H1 (cell line): ENCODE results near the gene DDX41. TPM values are rescaled to one million over a fixed set of nuclear protein-coding genes. Genes with fewer than 3 reads are reported as not detected.

Experiments
- CTCF ChIA-PET: fragments of 300-600 bp; sonication (Branson Sonifier 250); formaldehyde crosslinking; loops from one replicate; lab custom pipeline; 2021; ENCODE audit not compliant: partially characterized antibody; lab: Charles Lee
- POLR2A ChIA-PET: fragments of 300-600 bp; sonication (Branson Sonifier 250); formaldehyde crosslinking; loops from one replicate; lab custom pipeline; 2021; ENCODE audit warnings: inconsistent platforms; ENCODE audit not compliant: partially characterized antibody; lab: Charles Lee
- DNase-seq, 2 experiments: peaks; one replicate each; pipeline versions ENCODE4 v3.0.0 to v3.0.0-alpha.2; 2010 to 2022; ENCODE audit warnings: low spot score in 2 of 2, low read depth in 1 of 2, mixed read lengths in 1 of 2
- FAIRE-seq: peaks from 2 replicates; lab custom pipeline; 2011; peaks lifted over from hg19 to GRCh38; lab: Jason Lieb, UNC
- H2AFZ ChIP-seq: 2 replicates; pipeline ENCODE4 v1.8.1; 2012; ENCODE audit warnings: low read length, inconsistent platforms
- H2AK5ac ChIP-seq: 2 replicates; pipeline ENCODE4 v1.6.1; 2013; ENCODE audit warnings: low read depth, low read length
- H2BK120ac ChIP-seq: replicated peaks from 2 replicates; pipeline ENCODE3; 2013; ENCODE audit warnings: low read depth, low read length, inconsistent platforms
- H2BK12ac ChIP-seq: 2 replicates; pipeline ENCODE4 v1.6.1; 2013; ENCODE audit warnings: low read depth, low read length
- H2BK15ac ChIP-seq: 2 replicates; pipeline ENCODE4 v1.6.1; 2013; ENCODE audit warnings: low read length
- H2BK20ac ChIP-seq: 2 replicates; pipeline ENCODE4 v1.6.1; 2013; ENCODE audit warnings: low read length
- H2BK5ac ChIP-seq: 2 replicates; pipeline ENCODE4 v1.6.1; 2013; ENCODE audit warnings: low read depth, low read length
- H3K14ac ChIP-seq: 2 replicates; pipeline ENCODE4 v1.6.1; 2013; ENCODE audit warnings: inconsistent platforms; ENCODE audit not compliant: insufficient read length
- H3K18ac ChIP-seq: 2 replicates; pipeline ENCODE4 v1.6.1; 2013; ENCODE audit warnings: low read length; ENCODE audit errors: extremely low read depth
- H3K23ac ChIP-seq: 2 replicates; pipeline ENCODE4 v1.6.1; 2013; ENCODE audit warnings: inconsistent platforms; ENCODE audit not compliant: insufficient read length
- H3K23me2 ChIP-seq: 2 replicates; pipeline ENCODE4 v1.6.1; 2013; ENCODE audit warnings: low read depth, low read length
- H3K27ac ChIP-seq: 2 replicates; pipeline ENCODE4 v1.6.1; 2011; ENCODE audit warnings: low read depth, low read length, inconsistent platforms
- H3K27me3 ChIP-seq, 4 experiments: replicated peaks in 1 of 4; 1 replicate in 1 of 4; 2 replicates in 3 of 4; pipeline versions ENCODE4 v1.6.1 to v1.8.1; 2011 to 2013; ENCODE audit warnings: low read length in 3 of 4, mild to moderate bottlenecking in 3 of 4, inconsistent platforms in 2 of 4, mixed read lengths in 2 of 4, moderate library complexity in 1 of 4; ENCODE audit not compliant: control insufficient read depth in 3 of 4, insufficient read depth in 3 of 4; ENCODE audit errors: extremely low read depth in 1 of 4
- H3K36me3 ChIP-seq, 4 experiments: 2 replicates each; pipeline versions ENCODE4 v1.6.1 to v1.8.1; 2011 to 2013; ENCODE audit warnings: mild to moderate bottlenecking in 4 of 4, low read length in 3 of 4, moderate library complexity in 2 of 4, control low read depth in 1 of 4, inconsistent platforms in 1 of 4; ENCODE audit not compliant: insufficient read depth in 4 of 4, control insufficient read depth in 2 of 4
- H3K4ac ChIP-seq: replicated peaks from 2 replicates; pipeline ENCODE3; 2013; ENCODE audit warnings: low read length, low read depth, mixed read lengths, inconsistent platforms; ENCODE audit not compliant: insufficient read length
- H3K4me1 ChIP-seq, 4 experiments: replicated peaks in 1 of 4; 1 replicate in 1 of 4; 2 replicates in 3 of 4; pipeline versions ENCODE4 v1.6.1 to v1.8.1; 2011 to 2013; ENCODE audit warnings: low read length in 3 of 4, inconsistent platforms in 2 of 4, mixed read lengths in 1 of 4; ENCODE audit not compliant: insufficient read depth in 4 of 4, control insufficient read depth in 3 of 4
- H3K4me2 ChIP-seq, 2 experiments: 2 replicates each; pipeline versions ENCODE4 v1.6.1 to v1.8.1; 2011 to 2013; ENCODE audit warnings: low read depth in 2 of 2, low read length in 2 of 2, control low read depth in 1 of 2, inconsistent platforms in 1 of 2, mild to moderate bottlenecking in 1 of 2; ENCODE audit not compliant: insufficient read depth in 1 of 2
- H3K4me3 ChIP-seq, 4 experiments: fragments of 200-600, 300-600 bp in 1 of 4; sonication (generic), shearing (Covaris generic), sonication (Bioruptor Twin) in 1 of 4; 2 replicates each; pipeline versions ENCODE4 v1.5.1 to v1.8.1; 2011 to 2016; ENCODE audit warnings: low read length in 4 of 4, low read depth in 3 of 4, control low read depth in 2 of 4, inconsistent platforms in 2 of 4, mild to moderate bottlenecking in 2 of 4, mixed read lengths in 1 of 4, moderate library complexity in 1 of 4; ENCODE audit not compliant: insufficient read depth in 2 of 4; ENCODE audit errors: extremely low read depth in 1 of 4
- H3K56ac ChIP-seq: replicated peaks from 2 replicates; pipeline ENCODE3; 2013; ENCODE audit warnings: low read depth, mild to moderate bottlenecking, mixed read lengths, low read length, inconsistent platforms; ENCODE audit not compliant: insufficient read length
- H3K79me1 ChIP-seq: 2 replicates; pipeline ENCODE4 v1.6.1; 2013; ENCODE audit warnings: low read depth, low read length, control low read depth
- H3K79me2 ChIP-seq, 2 experiments: 2 replicates each; pipeline versions ENCODE4 v1.6.1 to v1.8.1; 2012 to 2013; ENCODE audit warnings: low read length in 2 of 2, mild to moderate bottlenecking in 2 of 2, inconsistent platforms in 1 of 2; ENCODE audit not compliant: insufficient read depth in 2 of 2, control insufficient read depth in 1 of 2
- H3K9ac ChIP-seq, 4 experiments: replicated peaks in 1 of 4; 1 replicate in 1 of 4; 2 replicates in 3 of 4; pipeline versions ENCODE4 v1.6.1 to v1.8.1; 2011 to 2013; ENCODE audit warnings: low read depth in 3 of 4, low read length in 3 of 4, control low read depth in 2 of 4, mild to moderate bottlenecking in 2 of 4, moderate library complexity in 2 of 4, inconsistent platforms in 1 of 4; ENCODE audit errors: extremely low read depth in 1 of 4
- H3K9me3 ChIP-seq, 2 experiments: 2 replicates each; pipeline versions ENCODE4 v1.6.1 to v1.8.1; 2012 to 2013; ENCODE audit warnings: mild to moderate bottlenecking in 2 of 2, moderate library complexity in 2 of 2, control low read depth in 1 of 2, inconsistent platforms in 1 of 2, low read depth in 1 of 2, low read length in 1 of 2, mixed read lengths in 1 of 2; ENCODE audit not compliant: insufficient read depth in 2 of 2
- H4K20me1 ChIP-seq, 2 experiments: replicated peaks in 1 of 2; 2 replicates each; pipeline versions ENCODE3 to v1.8.1; 2011 to 2013; ENCODE audit warnings: inconsistent platforms in 2 of 2, low read length in 2 of 2, mild to moderate bottlenecking in 1 of 2; ENCODE audit not compliant: insufficient read depth in 2 of 2, control insufficient read depth in 1 of 2
- H4K5ac ChIP-seq: 2 replicates; pipeline ENCODE4 v1.6.1; 2013; ENCODE audit warnings: low read length, low read depth, mixed read lengths, inconsistent platforms; ENCODE audit not compliant: insufficient read length
- H4K8ac ChIP-seq: 2 replicates; pipeline ENCODE4 v1.8.0; 2013; ENCODE audit warnings: mild to moderate bottlenecking, moderate library complexity, low read length, inconsistent platforms; ENCODE audit not compliant: insufficient read depth; ENCODE audit errors: extremely low read depth
- H4K91ac ChIP-seq: replicated peaks from 2 replicates; pipeline ENCODE3; 2013; ENCODE audit warnings: low read length, mixed read lengths, inconsistent platforms; ENCODE audit not compliant: insufficient read length
- BACH1 ChIP-seq: IDR thresholded peaks from 2 replicates; pipeline ENCODE4 v1.6.1; 2012; ENCODE audit warnings: low read length, improper control_type of control experiment
- BRCA1 ChIP-seq: IDR thresholded peaks from 2 replicates; pipeline ENCODE4 v1.6.1; 2012; ENCODE audit warnings: low read depth, low read length, improper control_type of control experiment
- CBX5 ChIP-seq: fragments of 300-800, 300-1000 bp; sonication (generic); IDR thresholded peaks from 2 replicates; pipeline ENCODE4 v1.7.1; 2016; ENCODE audit warnings: antibody characterized with exemption, low read length, low read depth
- HDAC2 ChIP-seq, 2 experiments: fragments of 300-600 bp in 1 of 2; sonication (generic) in 1 of 2; IDR thresholded peaks; 2 replicates each; pipeline ENCODE4 v1.6.1; 2011 to 2012; ENCODE audit warnings: low read depth in 2 of 2, low read length in 2 of 2, mild to moderate bottlenecking in 2 of 2, moderate library complexity in 2 of 2, borderline replicate concordance in 1 of 2, inconsistent platforms in 1 of 2
- JUND ChIP-seq: IDR thresholded peaks from 2 replicates; pipeline ENCODE4 v1.6.1; 2011; ENCODE audit warnings: mild to moderate bottlenecking, improper control_type of control experiment, low read length
- KDM1A ChIP-seq: fragments of 200-600, 300-600 bp; sonication (generic); IDR thresholded peaks from 2 replicates; pipeline ENCODE4 v1.7.1; 2016; ENCODE audit warnings: mild to moderate bottlenecking, low read length, borderline replicate concordance
- PHF8 ChIP-seq: fragments of 200-600 bp; sonication (generic); conservative IDR thresholded peaks from 2 replicates; pipeline ENCODE4 v1.7.1; 2012; ENCODE audit warnings: low read depth, mild to moderate bottlenecking, inconsistent platforms, low read length, moderate library complexity
- RBBP5 ChIP-seq: IDR thresholded peaks from 2 replicates; pipeline ENCODE4 v1.7.1; 2012; ENCODE audit warnings: low read depth, mild to moderate bottlenecking, inconsistent platforms, low read length, moderate library complexity, borderline replicate concordance
- SIN3A ChIP-seq, 2 experiments: IDR thresholded peaks in 1 of 2; conservative IDR thresholded peaks in 1 of 2; 2 replicates each; pipeline ENCODE4 v1.6.1; 2011 to 2012; ENCODE audit warnings: low read length in 2 of 2, improper control_type of control experiment in 1 of 2, low read depth in 1 of 2, mild to moderate bottlenecking in 1 of 2
- SUZ12 ChIP-seq: fragments of 200-600 bp; sonication (generic); IDR thresholded peaks from 2 replicates; pipeline ENCODE4 v1.6.1; 2012; ENCODE audit warnings: mild to moderate bottlenecking, inconsistent platforms, low read length, moderate library complexity, mixed read lengths
- WGBS, 2 experiments: shearing (Covaris generic) in 1 of 2; methylation state at CpG; one replicate each; pipeline versions ENCODE4 v1.1.6 to v1.1.7; 2013 to 2015; ENCODE audit warnings: low lambda C conversion rate in 2 of 2, mixed read lengths in 2 of 2, inconsistent platforms in 1 of 2, low coverage in 1 of 2, missing lambda C conversion rate in 1 of 2; ENCODE audit not compliant: insufficient replicate concordance in 2 of 2, insufficient coverage in 1 of 2, insufficient read length in 1 of 2; ENCODE audit errors: extremely low coverage in 1 of 2, missing lambda C conversion rate in 1 of 2; 5-methylcytosine and 5-hydroxymethylcytosine counted together
- polyA plus RNA-seq, 7 experiments: library from polyadenylated mRNA; depleted of rRNA in 3 of 7; stranded (reverse) in 5 of 7; unstranded in 2 of 7; fragments of >200 nt in 5 of 7; fragments of 200-250 nt in 2 of 7; gene quantifications; 1 replicate in 5 of 7; 2 replicates in 1 of 7; 4 replicates in 1 of 7; pipeline versions ENCODE4 v1.2.1 to v1.2.3, GENCODE V29; 2011 to 2013; ENCODE audit warnings: missing spikeins in 2 of 7, mixed read lengths in 2 of 7
- total RNA-seq: library from RNA; stranded (reverse); fragmentation: NEBNext Ultra II Directional; extraction: Animal tissue kit (Norgen Biotek cat#: 25700); gene quantifications from 2 replicates; pipeline ENCODE4 v1.2.1, GENCODE V29; 2021
- TF ChIP-seq, protein P1 (sequence below): IDR thresholded peaks from 2 replicates; pipeline ENCODE4 v1.6.1; 2012; ENCODE audit warnings: inconsistent platforms
- TF ChIP-seq, protein P2 (sequence below): IDR thresholded peaks from 2 replicates; pipeline ENCODE4 v1.6.1; 2011; ENCODE audit warnings: low read depth, mild to moderate bottlenecking, low read length; ENCODE audit not compliant: insufficient read depth

Gene DDX41
- total and polyA plus RNA-seq, 2 of the 8 experiments (the other 6 are each of a cell fraction or from before 2014, with no cell fraction given), result 102 to 135 TPM

- H3K27me3 ChIP-seq, result no peaks in the 10 kb centered on the region; a peak in 1 of 7 replicates
- no peak for FAIRE-seq
- H2BK15ac ChIP-seq, result no peak overlapping the region
- H3K79me2 ChIP-seq, result no peaks in the 10 kb centered on the region
- 93% methylated on average over 3 of the region's 4 CpGs; no CpG with 5 or more reads in 1 of the 2 experiments for WGBS, 2 experiments
- H3K79me1 ChIP-seq, result no peaks in the 10 kb centered on the region
- H2BK12ac ChIP-seq, result no peak overlapping the region
- H2BK20ac ChIP-seq, result no peak overlapping the region
- H3K4ac ChIP-seq, result no peak overlapping the region
- H3K23me2 ChIP-seq, result no peaks in the 10 kb centered on the region
- no peak overlapping the region for H4K8ac ChIP-seq
- H3K4me2 ChIP-seq, result no peak overlapping the region
- ChIA-PET CTCF (interaction anchor here (0.6 to 20.8 kb wide), 9 partner anchors 9 to 1528 kb away, joined by 3 to 306 read pairs (median 3); no protein-coding TSS in a partner anchor), POLR2A (interaction anchor here (1.2 to 65.5 kb wide), 4 partner anchors 10 to 36 kb away, joined by 4 to 3349 read pairs (median 26); partner anchors contain the start of genes DBN1, DDX41, PDLIM7 and PRR7)
- H3K9me3 ChIP-seq, result no peaks in the 10 kb centered on the region
- DNase-seq, result no peak
- peaks cover 0 to 5% of the 10 kb centered on the region in 2 experiments for H4K20me1 ChIP-seq
- no peak overlapping the region for H2BK120ac ChIP-seq
- no peak overlapping the region for H3K4me3 ChIP-seq
- H3K36me3 ChIP-seq, result peaks cover 0 to 10% (median 0%) of the 10 kb centered on the region in 4 experiments; a peak in 1 of 8 replicates
- H4K5ac ChIP-seq, result no peak overlapping the region
- H2AK5ac ChIP-seq, result no peak overlapping the region
- no peak overlapping the region for H3K23ac ChIP-seq
- no peak overlapping the region for H4K91ac ChIP-seq
- H2BK5ac ChIP-seq, result no peak overlapping the region
- no peak overlapping the region for H3K14ac ChIP-seq
- no peak overlapping the region for H3K18ac ChIP-seq
- H3K4me1 ChIP-seq, result peaks cover 0 to 16% (median 12%) of the 10 kb centered on the region in 4 experiments; a peak in 5 of 7 replicates
- no peak overlapping the region for H3K9ac ChIP-seq
- H3K27ac ChIP-seq, result no peak overlapping the region
- H3K56ac ChIP-seq, result no peak overlapping the region
- H2AFZ ChIP-seq, result no peak overlapping the region
- TF ChIP-seq CBX5 (no peak), KDM1A (no peak), SUZ12 (no peak), RBBP5 (no peak), BRCA1 (no peak), HDAC2 (IDR thresholded peaks at IDR 0.05; ENCODE audit: borderline replicate concordance in 1 of 2, low read depth in 2 of 2, low read length in 2 of 2) (no peak), PHF8 (no peak), JUND (no peak), SIN3A (conservative IDR thresholded peaks at IDR 0.05 in 1 of 2, IDR thresholded peaks at IDR 0.05 in 1 of 2; ENCODE audit: low read depth in 1 of 2, low read length in 2 of 2) (no peak), BACH1 (no peak)
- TF ChIP-seq, protein P1, sequence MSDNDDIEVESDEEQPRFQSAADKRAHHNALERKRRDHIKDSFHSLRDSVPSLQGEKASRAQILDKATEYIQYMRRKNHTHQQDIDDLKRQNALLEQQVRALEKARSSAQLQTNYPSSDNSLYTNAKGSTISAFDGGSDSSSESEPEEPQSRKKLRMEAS, result no peak
- TF ChIP-seq, protein P2, sequence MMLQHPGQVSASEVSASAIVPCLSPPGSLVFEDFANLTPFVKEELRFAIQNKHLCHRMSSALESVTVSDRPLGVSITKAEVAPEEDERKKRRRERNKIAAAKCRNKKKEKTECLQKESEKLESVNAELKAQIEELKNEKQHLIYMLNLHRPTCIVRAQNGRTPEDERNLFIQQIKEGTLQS, result no peak
Measured at GRCh38 chr5:177505075-177505474, 11.7 kb downstream of the DDX41 start.
